H54 (cell line): ENCODE results near the gene MTCH1.

Experiments used
- DNase-seq: peaks from one replicate; pipeline ENCODE4 v3.0.0; 2011; ENCODE audit warnings: low spot score, mixed read lengths; ENCODE audit not compliant: insufficient read length
- FAIRE-seq: peaks from 3 replicates; lab custom pipeline; 2011; peaks lifted over from hg19 to GRCh38; lab: Jason Lieb, UNC
- POLR2A ChIP-seq: IDR thresholded peaks from 2 replicates; pipeline ENCODE4 v1.6.1; 2011; ENCODE audit warnings: low read depth, mild to moderate bottlenecking, low read length

Gene MTCH1

GRCh38 chr6:37022135-37022863 is 36.3 kb upstream of the MTCH1 start:
- TF ChIP-seq POLR2A, result no peak
- DNase-seq (no peak), FAIRE-seq (no peak)

- DNase-seq, result no peak
- no peak for TF ChIP-seq POLR2A
- FAIRE-seq, result no peak
These were observed 35.5 kb upstream of the MTCH1 start for GRCh38 chr6:37021356-37022129.

- DNase-seq (no peak), FAIRE-seq (no peak)
- TF ChIP-seq POLR2A, result no peak
These were observed 34.8 kb upstream of the MTCH1 start for GRCh38 chr6:37020812-37021211.

- TF ChIP-seq POLR2A, result no peak
- no peak for FAIRE-seq
- DNase-seq, result no peak
These were observed 34.4 kb upstream of the MTCH1 start for GRCh38 chr6:37020381-37020780.

GRCh38 chr6:37019065-37019450 is 33.1 kb upstream of the MTCH1 start:
- no peak for TF ChIP-seq POLR2A
- DNase-seq (no peak), FAIRE-seq (no peak)

- TF ChIP-seq POLR2A, result no peak
- DNase-seq (peak; percentile 88), FAIRE-seq (peak; percentile 55)
These were observed 32.4 kb upstream of the MTCH1 start for GRCh38 chr6:37018198-37019064.

- FAIRE-seq (no peak), DNase-seq (no peak)
- TF ChIP-seq POLR2A, result no peak
These were observed 31.7 kb upstream of the MTCH1 start for GRCh38 chr6:37017606-37018197.

- FAIRE-seq (no peak), DNase-seq (no peak)
These were observed 31.0 kb upstream of the MTCH1 start for GRCh38 chr6:37016995-37017394.

GRCh38 chr6:37015532-37015931 is 29.5 kb upstream of the MTCH1 start:
- TF ChIP-seq POLR2A, result no peak
- FAIRE-seq (no peak), DNase-seq (no peak)

More at GRCh38 chr6:37016995-37017394, 31.0 kb upstream of the MTCH1 start:
- TF ChIP-seq POLR2A, result no peak

- no peak for TF ChIP-seq POLR2A
- no peak for DNase-seq
- FAIRE-seq, result no peak
These were observed 28.7 kb upstream of the MTCH1 start for GRCh38 chr6:37014667-37015066.

- FAIRE-seq, result no peak
- no peak for DNase-seq
- no peak for TF ChIP-seq POLR2A
These were observed 27.8 kb upstream of the MTCH1 start for GRCh38 chr6:37013516-37014491.

- TF ChIP-seq POLR2A, result no peak
- DNase-seq (no peak), FAIRE-seq (no peak)
These were observed 25.8 kb upstream of the MTCH1 start for GRCh38 chr6:37011656-37012378.
